HG03575 (cell line): ENCODE measurements around the gene GTPBP2.
A peak's percentile ranks its signal among the peaks of the same experiment; 100 is the strongest.

ENCODE experiments used
- ATAC-seq: cut with Tn5 transposase; IDR thresholded peaks from one replicate; pipeline ENCODE4 v1.9.1; 2021; ENCODE audit not compliant: unreplicated experiment, insufficient number of reproducible peaks, low FRiP score; ENCODE audit errors: extremely low read depth

Gene GTPBP2

GRCh38 chr6:43629104-43629504, at the start of gene GTPBP2:
Gene GTPBP2 (minus strand): TSS chr6:43629264. CDS start chr6:43629162, 102 bp downstream.
- peak; percentile 33 for ATAC-seq

- no peak for ATAC-seq
Observed at GRCh38 chr6:43678341-43678740, 49.3 kb upstream of the GTPBP2 start.

- no peak for ATAC-seq
Observed at GRCh38 chr6:43677759-43678158, 48.7 kb upstream of the GTPBP2 start.

- no peak for ATAC-seq
Observed at GRCh38 chr6:43676962-43677606, 48.0 kb upstream of the GTPBP2 start.

GRCh38 chr6:43674921-43675320, 45.9 kb upstream of the GTPBP2 start:
- ATAC-seq, result no peak

- no peak for ATAC-seq
Observed at GRCh38 chr6:43674291-43674690, 45.2 kb upstream of the GTPBP2 start.

GRCh38 chr6:43673444-43674084, 44.5 kb upstream of the GTPBP2 start:
- no peak for ATAC-seq

- ATAC-seq, result no peak
Observed at GRCh38 chr6:43671801-43672690, 43.0 kb upstream of the GTPBP2 start.

- ATAC-seq, result no peak
Observed at GRCh38 chr6:43671011-43671800, 42.1 kb upstream of the GTPBP2 start.

GRCh38 chr6:43670623-43670986, 41.5 kb upstream of the GTPBP2 start:
- ATAC-seq, result no peak

- ATAC-seq, result no peak
Observed at GRCh38 chr6:43669922-43670622, 41.0 kb upstream of the GTPBP2 start.

GRCh38 chr6:43669050-43669921, 40.2 kb upstream of the GTPBP2 start:
- ATAC-seq, result no peak

GRCh38 chr6:43668151-43669028, 39.3 kb upstream of the GTPBP2 start:
- ATAC-seq, result no peak

GRCh38 chr6:43667245-43668150, 38.4 kb upstream of the GTPBP2 start:
- no peak for ATAC-seq

GRCh38 chr6:43666196-43666920, 37.3 kb upstream of the GTPBP2 start:
- ATAC-seq, result no peak
